Activated CD4-positive, alpha-beta memory T cell treated with anti-CD3 and anti-CD28 coated beads for 36 hours (primary cell): ENCODE results near the gene MGAT1. TPM values are rescaled to one million over a fixed set of nuclear protein-coding genes. Genes with fewer than 3 reads are reported as not detected.

ENCODE experiments used
- CTCF ChIA-PET: fragments of 350-600 bp; sonication (Branson Sonifier 250); formaldehyde crosslinking; loops from one replicate; lab custom pipeline; 2021; ENCODE audit warnings: antibody characterized with exemption, inconsistent platforms; lab: Charles Lee
- POLR2A ChIA-PET: fragments of 350-600 bp; sonication (Branson Sonifier 250); formaldehyde crosslinking; loops from one replicate; lab custom pipeline; 2021; ENCODE audit warnings: antibody characterized with exemption; lab: Charles Lee
- DNase-seq: peaks from one replicate; pipeline ENCODE4 v3.0.0-alpha.2; 2020
- H3K27ac Mint-ChIP-seq: one replicate; pipeline ENCODE4 v1.8.0; 2021; ENCODE audit warnings: mixed read lengths
- H3K27me3 Mint-ChIP-seq: one replicate; pipeline ENCODE4 v1.8.0; 2021; ENCODE audit warnings: mixed read lengths
- H3K36me3 Mint-ChIP-seq: one replicate; pipeline ENCODE4 v1.8.0; 2021; ENCODE audit warnings: mixed read lengths
- H3K4me1 Mint-ChIP-seq: one replicate; pipeline ENCODE4 v1.8.0; 2021; ENCODE audit warnings: low read depth, mixed read lengths
- H3K4me3 Mint-ChIP-seq: one replicate; pipeline ENCODE4 v1.8.0; 2021; ENCODE audit warnings: mild to moderate bottlenecking, mixed read lengths
- H3K9me3 Mint-ChIP-seq: one replicate; pipeline ENCODE4 v1.8.0; 2021; ENCODE audit warnings: mixed read lengths
- intact Hi-C: fragments of 100-400 bp; cut with micrococcal nuclease; formaldehyde crosslinking; loops from one replicate; pipeline ENCODE4 v1.15.1; 2023
- total RNA-seq, 2 experiments: library from RNA; stranded (reverse); gene quantifications; one replicate each; pipeline ENCODE4 v1.2.3, GENCODE V29; 2021

The MGAT1 gene
- total RNA-seq, result 100 to 1,000 TPM; 101 to 106 TPM

GRCh38 chr5:180802325-180803180, at the start of gene MGAT1:
Gene MGAT1 (minus strand): TSS chr5:180802806. CDS start chr5:180792971, 9,835 bp downstream.
- Mint-ChIP-seq H3K9me3 (no peaks in the 10 kb centered on the region), H3K4me3 (peak within 1 kb of the TSS; percentile 85)
- POLR2A ChIA-PET, result interaction anchor here (0.8 to 4.0 kb wide), 7 partner anchors 8 to 459 kb away, joined by 3 to 44 read pairs (median 6); partner anchors contain the start of gene ZFP62

DNA sequence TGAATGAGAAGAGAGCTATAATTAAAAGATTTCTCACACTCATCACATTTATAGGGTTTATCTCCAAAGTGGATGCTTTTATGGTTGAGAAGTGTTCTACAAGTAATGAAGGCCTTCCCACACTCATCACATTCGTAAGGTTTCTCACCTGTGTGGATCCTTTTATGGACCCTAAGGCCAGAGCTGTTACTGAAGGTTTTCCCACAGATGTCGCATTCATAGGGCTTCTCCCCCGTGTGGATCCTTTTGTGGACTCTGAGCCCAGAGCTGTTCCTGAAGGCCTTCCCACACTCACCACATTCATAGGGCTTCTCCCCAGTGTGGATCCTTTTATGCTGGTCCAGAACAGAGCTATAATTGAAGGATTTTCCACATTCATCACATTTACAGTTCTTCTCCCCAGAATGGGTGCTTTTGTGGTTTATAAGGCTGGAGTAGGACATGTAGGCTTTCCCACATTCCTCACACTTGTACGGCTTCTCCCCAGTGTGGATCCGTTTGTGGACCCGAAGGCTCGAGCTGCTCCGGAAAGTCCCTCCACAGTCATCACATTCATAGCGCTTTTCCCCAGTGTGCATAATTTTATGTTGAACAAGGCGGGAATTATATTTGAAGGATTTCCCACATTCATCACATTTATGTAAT, 48.0 kb upstream of the MGAT1 start:
- ChIA-PET CTCF (interaction anchor here (2.4 kb wide), 1 partner anchor 18 kb away, joined by 6 read pairs; no protein-coding TSS in a partner anchor), POLR2A (interaction anchor here (0.9 kb wide), 1 partner anchor 20 kb away, joined by 3 read pairs; no protein-coding TSS in a partner anchor)
- intact Hi-C loops, result no loop called here
- no peak overlapping the region for H3K27ac Mint-ChIP-seq
- no peaks in the 10 kb centered on the region for H3K27me3 Mint-ChIP-seq
- H3K4me3 Mint-ChIP-seq, result no peak overlapping the region
- H3K9me3 Mint-ChIP-seq, result peaks cover 52% of the 10 kb centered on the region
- peaks cover 87% of the 10 kb centered on the region for H3K36me3 Mint-ChIP-seq
- no peak for DNase-seq
- peaks cover 5% of the 10 kb centered on the region for H3K4me1 Mint-ChIP-seq

More at GRCh38 chr5:180802325-180803180, at the start of gene MGAT1:
- intact Hi-C loops, result loop anchor here (1.0 to 10.0 kb wide), 7 partner anchors 8 to 510 kb away; partner anchors contain the start of genes CNOT6, MAPK9, RACK1 and TRIM41
- Mint-ChIP-seq H3K4me1 (peaks cover 75% of the 10 kb centered on the region), H3K36me3 (peaks cover 35% of the 10 kb centered on the region), H3K27me3 (no peaks in the 10 kb centered on the region), H3K27ac (peak within 1 kb of the TSS; percentile 96)
- CTCF ChIA-PET, result interaction anchor here (1.2 to 4.5 kb wide), 8 partner anchors 8 to 66 kb away, joined by 3 to 32 read pairs (median 5); no protein-coding TSS in a partner anchor
- DNase-seq, result peak; percentile 84

- Mint-ChIP-seq H3K9me3 (peaks cover 54% of the 10 kb centered on the region), H3K4me3 (no peak overlapping the region), H3K27me3 (no peaks in the 10 kb centered on the region), H3K36me3 (peaks cover 82% of the 10 kb centered on the region), H3K4me1 (peaks cover 2% of the 10 kb centered on the region), H3K27ac (no peak overlapping the region)
- POLR2A ChIA-PET, result no interaction called here
- intact Hi-C loops, result no loop called here
- CTCF ChIA-PET, result interaction anchor here (1.2 to 2.4 kb wide), 2 partner anchors 19 to 54 kb away, joined by 3 to 6 read pairs; no protein-coding TSS in a partner anchor
- no peak for DNase-seq
Observed at GRCh38 chr5:180849827-180850226, 47.2 kb upstream of the MGAT1 start.

- CTCF ChIA-PET, result interaction anchor here (1.2 to 2.4 kb wide), 2 partner anchors 20 to 53 kb away, joined by 3 to 6 read pairs; no protein-coding TSS in a partner anchor
- intact Hi-C loops, result no loop called here
- Mint-ChIP-seq H3K36me3 (peaks cover 78% of the 10 kb centered on the region), H3K9me3 (peaks cover 54% of the 10 kb centered on the region), H3K4me3 (no peak overlapping the region), H3K27me3 (no peaks in the 10 kb centered on the region), H3K27ac (no peak overlapping the region), H3K4me1 (no peaks in the 10 kb centered on the region)
- POLR2A ChIA-PET, result no interaction called here
- DNase-seq, result no peak
Observed at GRCh38 chr5:180848878-180849277, 46.3 kb upstream of the MGAT1 start.

DNA sequence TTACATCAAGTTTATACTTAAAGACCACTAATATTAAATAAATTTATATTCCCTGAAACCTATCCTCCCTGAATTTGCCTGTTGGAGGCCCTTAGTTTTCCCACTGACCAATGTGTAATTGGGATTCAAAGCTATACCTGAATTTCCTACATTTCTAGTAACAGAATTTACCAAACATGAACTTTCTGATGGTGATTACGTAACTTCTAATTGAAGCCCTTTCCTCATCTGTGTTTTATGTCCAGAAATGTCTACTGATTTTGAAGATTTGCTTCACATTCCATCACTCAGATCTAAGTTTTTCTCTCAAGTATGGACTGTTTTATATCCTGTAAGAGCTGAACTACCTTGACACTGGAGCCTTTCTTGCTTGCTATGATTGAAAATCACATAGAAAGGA, 45.7 kb upstream of the MGAT1 start:
- POLR2A ChIA-PET, result no interaction called here
- H3K9me3 Mint-ChIP-seq, result peaks cover 54% of the 10 kb centered on the region

DNA sequence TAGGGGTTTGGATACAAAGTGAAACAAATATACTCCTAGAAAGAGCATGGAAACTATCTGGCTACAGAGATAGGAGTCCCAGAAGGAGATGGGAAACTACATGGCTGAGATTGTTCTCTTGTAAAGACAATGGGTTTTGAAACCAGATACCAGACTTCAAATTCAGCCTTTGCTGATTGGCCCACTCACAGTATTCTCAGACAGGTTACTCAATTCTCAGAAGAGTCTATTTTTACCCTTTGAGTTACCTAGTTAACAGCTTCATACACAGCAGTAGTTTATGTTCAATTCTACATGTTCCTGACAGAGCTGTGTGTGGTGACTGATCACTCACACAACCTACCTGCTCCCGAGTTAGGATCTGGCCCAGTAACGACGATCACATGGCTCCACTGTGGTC, 44.4 kb upstream of the MGAT1 start:
- H3K4me1 Mint-ChIP-seq, result no peaks in the 10 kb centered on the region
- H3K36me3 Mint-ChIP-seq, result peaks cover 64% of the 10 kb centered on the region
- H3K4me3 Mint-ChIP-seq, result no peak overlapping the region
- DNase-seq, result no peak
- no peaks in the 10 kb centered on the region for H3K27me3 Mint-ChIP-seq
- intact Hi-C loops, result no loop called here
- POLR2A ChIA-PET, result no interaction called here
- no peak overlapping the region for H3K27ac Mint-ChIP-seq
- CTCF ChIA-PET, result interaction anchor here (0.6 to 1.5 kb wide), 2 partner anchors 23 to 62 kb away, joined by 3 to 4 read pairs; no protein-coding TSS in a partner anchor
- peaks cover 52% of the 10 kb centered on the region for H3K9me3 Mint-ChIP-seq

More for the DNA sequence above, 45.7 kb upstream of the MGAT1 start:
- Mint-ChIP-seq H3K4me1 (no peaks in the 10 kb centered on the region), H3K27ac (no peak overlapping the region), H3K27me3 (no peaks in the 10 kb centered on the region), H3K36me3 (peaks cover 76% of the 10 kb centered on the region), H3K4me3 (no peak overlapping the region)
- intact Hi-C loops, result no loop called here
- no peak for DNase-seq
- CTCF ChIA-PET, result no interaction called here

DNA sequence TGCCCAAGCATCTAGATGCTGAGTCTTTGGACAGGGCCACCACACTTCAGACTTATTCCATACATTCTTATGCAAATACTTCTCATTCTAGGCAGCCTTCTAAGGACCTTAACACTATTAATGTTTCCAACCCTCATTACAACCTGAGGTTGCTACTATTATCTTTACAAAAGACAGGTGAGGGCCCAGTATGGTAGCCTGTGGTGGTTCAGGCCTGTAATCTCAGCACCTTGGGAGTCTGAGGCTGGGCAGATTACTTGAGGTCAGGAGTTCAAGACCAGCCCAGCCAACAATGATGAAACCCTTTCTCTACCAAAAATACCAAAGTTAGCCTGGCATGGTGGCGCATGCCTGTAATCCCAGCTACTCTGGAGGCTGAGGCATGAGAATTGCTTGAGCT, 42.3 kb upstream of the MGAT1 start:
- no peaks in the 10 kb centered on the region for H3K4me1 Mint-ChIP-seq
- H3K27me3 Mint-ChIP-seq, result no peaks in the 10 kb centered on the region
- no peak overlapping the region for H3K27ac Mint-ChIP-seq
- intact Hi-C loops, result no loop called here
- CTCF ChIA-PET, result interaction anchor here (0.6 kb wide), 1 partner anchor 142 kb away, joined by 3 read pairs; no protein-coding TSS in a partner anchor
- POLR2A ChIA-PET, result no interaction called here
- no peak for DNase-seq
- H3K9me3 Mint-ChIP-seq, result peaks cover 32% of the 10 kb centered on the region
- H3K36me3 Mint-ChIP-seq, result peaks cover 43% of the 10 kb centered on the region
- no peak overlapping the region for H3K4me3 Mint-ChIP-seq

DNA sequence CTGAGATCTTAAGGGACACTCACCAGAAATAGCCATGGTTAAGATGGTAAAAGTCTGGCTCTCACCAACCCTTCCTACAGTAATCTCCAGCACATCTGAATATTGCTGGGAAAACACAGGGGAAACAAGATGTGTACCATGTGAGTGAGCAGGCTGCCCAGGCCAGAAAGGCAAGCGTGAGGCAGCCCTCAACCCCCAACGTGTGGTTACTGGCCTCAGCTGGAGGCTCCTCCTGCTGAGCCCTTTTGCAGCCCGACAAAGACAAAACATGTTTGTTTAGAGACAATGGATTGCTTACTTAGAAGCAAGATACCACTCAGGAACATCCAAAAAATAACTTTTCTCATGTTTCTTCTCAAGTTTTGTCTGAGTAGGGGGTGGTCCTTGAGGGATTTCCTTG, 41.8 kb upstream of the MGAT1 start:
- H3K4me3 Mint-ChIP-seq, result no peak overlapping the region
- H3K27ac Mint-ChIP-seq, result no peak overlapping the region
- peaks cover 28% of the 10 kb centered on the region for H3K9me3 Mint-ChIP-seq
- peaks cover 38% of the 10 kb centered on the region for H3K36me3 Mint-ChIP-seq
- H3K27me3 Mint-ChIP-seq, result no peaks in the 10 kb centered on the region
- intact Hi-C loops, result no loop called here
- POLR2A ChIA-PET, result no interaction called here
- no peaks in the 10 kb centered on the region for H3K4me1 Mint-ChIP-seq
- DNase-seq, result no peak
- CTCF ChIA-PET, result no interaction called here

- Mint-ChIP-seq H3K4me1 (peaks cover under 1% of the 10 kb centered on the region), H3K4me3 (no peak overlapping the region), H3K27ac (no peak overlapping the region), H3K27me3 (no peaks in the 10 kb centered on the region), H3K9me3 (peaks cover 7% of the 10 kb centered on the region), H3K36me3 (peaks cover 10% of the 10 kb centered on the region)
- ChIA-PET POLR2A (no interaction called here), CTCF (no interaction called here)
- intact Hi-C loops, result no loop called here
- no peak for DNase-seq
Observed at GRCh38 chr5:180839935-180840334, 37.3 kb upstream of the MGAT1 start.

DNA sequence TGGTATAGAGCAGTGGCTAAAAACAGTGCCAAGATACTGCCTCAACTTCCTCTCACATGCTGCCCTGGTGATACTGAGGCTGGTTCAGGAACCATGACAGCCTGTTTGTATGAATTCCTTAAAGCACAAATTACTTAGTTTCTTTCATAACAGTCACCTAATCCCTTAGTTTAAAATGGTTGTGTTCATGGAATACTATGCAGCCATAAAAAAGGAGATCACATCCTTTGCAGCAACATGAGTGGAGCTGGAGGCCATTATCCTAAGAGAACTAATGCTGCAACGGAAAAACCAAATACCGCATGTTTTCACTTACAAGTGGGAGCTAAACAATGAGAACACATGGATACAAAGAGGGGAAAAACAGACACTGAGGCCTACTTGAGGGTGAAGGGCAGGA, 36.6 kb upstream of the MGAT1 start:
- CTCF ChIA-PET, result no interaction called here
- no peak overlapping the region for H3K27ac Mint-ChIP-seq
- no peaks in the 10 kb centered on the region for H3K27me3 Mint-ChIP-seq
- no peak for DNase-seq
- POLR2A ChIA-PET, result no interaction called here
- intact Hi-C loops, result no loop called here
- H3K4me3 Mint-ChIP-seq, result no peak overlapping the region
- peaks cover 17% of the 10 kb centered on the region for H3K36me3 Mint-ChIP-seq
- peaks cover 7% of the 10 kb centered on the region for H3K9me3 Mint-ChIP-seq
- H3K4me1 Mint-ChIP-seq, result peaks cover 8% of the 10 kb centered on the region

DNA sequence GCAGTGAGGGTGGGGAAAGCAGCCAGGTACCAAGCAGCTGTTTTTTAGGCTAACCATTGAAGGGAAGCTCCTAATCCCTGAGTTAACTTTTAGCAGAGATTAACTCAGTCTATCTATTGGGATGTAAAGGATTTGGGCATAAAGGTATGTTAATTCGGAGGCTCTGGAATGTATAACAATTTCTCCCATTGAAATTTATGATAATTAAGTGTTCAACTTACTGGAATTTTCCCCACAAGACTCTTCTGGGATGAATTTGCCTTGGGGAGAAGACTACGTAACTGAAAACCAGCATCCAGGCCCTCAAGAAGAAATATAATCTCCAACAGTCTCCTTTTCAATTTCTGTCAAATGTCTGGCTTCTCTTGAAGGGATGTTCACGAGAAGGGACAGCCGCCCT, 34.9 kb upstream of the MGAT1 start:
- CTCF ChIA-PET, result interaction anchor here (0.9 kb wide), 1 partner anchor 31 kb away, joined by 5 read pairs; no protein-coding TSS in a partner anchor
- peaks cover 24% of the 10 kb centered on the region for H3K4me1 Mint-ChIP-seq
- H3K4me3 Mint-ChIP-seq, result no peak overlapping the region
- peaks cover 7% of the 10 kb centered on the region for H3K9me3 Mint-ChIP-seq
- POLR2A ChIA-PET, result no interaction called here
- H3K27ac Mint-ChIP-seq, result no peak overlapping the region
- no peaks in the 10 kb centered on the region for H3K27me3 Mint-ChIP-seq
- DNase-seq, result no peak
- peaks cover 20% of the 10 kb centered on the region for H3K36me3 Mint-ChIP-seq
- intact Hi-C loops, result no loop called here
